Nephron progenitor cell (in vitro differentiated cells): ENCODE results near the gene PEF1.
A peak's percentile ranks its signal among the peaks of the same experiment; 100 is the strongest.

Source experiments
- DNase-seq: peaks from one replicate; pipeline ENCODE4 v3.0.0; 2021
- H3K27ac Mint-ChIP-seq: 2 replicates; pipeline ENCODE4 v1.8.0; 2021; ENCODE audit warnings: mild to moderate bottlenecking, moderate library complexity, mixed read lengths
- H3K27me3 Mint-ChIP-seq: 2 replicates; pipeline ENCODE4 v1.8.0; 2021; ENCODE audit warnings: mild to moderate bottlenecking, low read depth, mixed read lengths; ENCODE audit not compliant: poor library complexity
- H3K36me3 Mint-ChIP-seq: 2 replicates; pipeline ENCODE4 v1.8.0; 2021; ENCODE audit warnings: low read depth, mixed read lengths
- H3K4me1 Mint-ChIP-seq: 2 replicates; pipeline ENCODE4 v1.8.0; 2021; ENCODE audit warnings: mixed read lengths
- H3K4me3 Mint-ChIP-seq: 2 replicates; pipeline ENCODE4 v1.8.0; 2021; ENCODE audit warnings: mild to moderate bottlenecking, moderate library complexity, mixed read lengths
- H3K9me3 Mint-ChIP-seq: 2 replicates; pipeline ENCODE4 v1.8.0; 2021; ENCODE audit warnings: mild to moderate bottlenecking, moderate library complexity, mixed read lengths
- CTCF ChIP-seq: fragments of 200-600 bp; sonication (generic); IDR thresholded peaks from 2 replicates; pipeline ENCODE4 v1.5.0; 2021; ENCODE audit warnings: antibody characterized with exemption

PEF1 gene

GRCh38 chr1:31642366-31642765, 2.3 kb downstream of the PEF1 start:
- H3K36me3 Mint-ChIP-seq, result no peaks in the 10 kb centered on the region
- H3K4me3 Mint-ChIP-seq, result no peak overlapping the region
- no peaks in the 10 kb centered on the region for H3K9me3 Mint-ChIP-seq
- no peak for DNase-seq
- H3K27me3 Mint-ChIP-seq, result peaks cover 2% of the 10 kb centered on the region
- H3K4me1 Mint-ChIP-seq, result peaks cover 34% of the 10 kb centered on the region
- no peak for TF ChIP-seq CTCF
- H3K27ac Mint-ChIP-seq, result no peak overlapping the region

GRCh38 chr1:31640964-31641363, 3.7 kb downstream of the PEF1 start:
- DNase-seq, result no peak
- Mint-ChIP-seq H3K27me3 (no peaks in the 10 kb centered on the region), H3K9me3 (no peaks in the 10 kb centered on the region), H3K36me3 (no peaks in the 10 kb centered on the region), H3K4me1 (peaks cover 31% of the 10 kb centered on the region), H3K4me3 (no peak overlapping the region), H3K27ac (no peak overlapping the region)
- no peak for TF ChIP-seq CTCF

GRCh38 chr1:31640179-31640578, 4.5 kb downstream of the PEF1 start:
- Mint-ChIP-seq H3K4me3 (no peak overlapping the region), H3K36me3 (no peaks in the 10 kb centered on the region), H3K4me1 (peaks cover 24% of the 10 kb centered on the region), H3K9me3 (no peaks in the 10 kb centered on the region), H3K27ac (no peak overlapping the region), H3K27me3 (no peaks in the 10 kb centered on the region)
- TF ChIP-seq CTCF, result no peak
- DNase-seq, result no peak

GRCh38 chr1:31639543-31639942, 5.1 kb downstream of the PEF1 start:
- no peak overlapping the region for H3K4me3 Mint-ChIP-seq
- H3K4me1 Mint-ChIP-seq, result peaks cover 19% of the 10 kb centered on the region
- H3K9me3 Mint-ChIP-seq, result no peaks in the 10 kb centered on the region
- no peaks in the 10 kb centered on the region for H3K36me3 Mint-ChIP-seq
- no peaks in the 10 kb centered on the region for H3K27me3 Mint-ChIP-seq
- H3K27ac Mint-ChIP-seq, result no peak overlapping the region
- no peak for TF ChIP-seq CTCF
- DNase-seq, result no peak

GRCh38 chr1:31637915-31638673, 6.6 kb downstream of the PEF1 start:
- no peak for TF ChIP-seq CTCF
- no peak for DNase-seq
- Mint-ChIP-seq H3K36me3 (no peaks in the 10 kb centered on the region), H3K27me3 (no peaks in the 10 kb centered on the region), H3K27ac (no peak overlapping the region), H3K9me3 (no peaks in the 10 kb centered on the region), H3K4me1 (peaks cover 9% of the 10 kb centered on the region), H3K4me3 (no peak overlapping the region)

- Mint-ChIP-seq H3K9me3 (no peaks in the 10 kb centered on the region), H3K4me3 (no peak overlapping the region), H3K27ac (no peak overlapping the region), H3K27me3 (no peaks in the 10 kb centered on the region), H3K36me3 (peaks cover 15% of the 10 kb centered on the region), H3K4me1 (peaks cover 11% of the 10 kb centered on the region)
- peak; percentile 23 for TF ChIP-seq CTCF
- peak; percentile 34 for DNase-seq
These were observed 11.6 kb downstream of the PEF1 start for GRCh38 chr1:31633117-31633516.
